HG02852 (cell line): ENCODE measurements around the gene FZD1.

ENCODE experiments used
- ATAC-seq: cut with Tn5 transposase; IDR thresholded peaks from one replicate; pipeline ENCODE4 v1.9.1; 2021; ENCODE audit warnings: mild to moderate bottlenecking, moderate library complexity; ENCODE audit not compliant: unreplicated experiment

FZD1 gene

GRCh38 chr7:91264924-91265681, 870 bp downstream of the FZD1 start:
- ATAC-seq = peak; percentile 35

- no peak for ATAC-seq
These were observed 1.4 kb downstream of the FZD1 start for GRCh38 chr7:91265693-91266066.

DNA sequence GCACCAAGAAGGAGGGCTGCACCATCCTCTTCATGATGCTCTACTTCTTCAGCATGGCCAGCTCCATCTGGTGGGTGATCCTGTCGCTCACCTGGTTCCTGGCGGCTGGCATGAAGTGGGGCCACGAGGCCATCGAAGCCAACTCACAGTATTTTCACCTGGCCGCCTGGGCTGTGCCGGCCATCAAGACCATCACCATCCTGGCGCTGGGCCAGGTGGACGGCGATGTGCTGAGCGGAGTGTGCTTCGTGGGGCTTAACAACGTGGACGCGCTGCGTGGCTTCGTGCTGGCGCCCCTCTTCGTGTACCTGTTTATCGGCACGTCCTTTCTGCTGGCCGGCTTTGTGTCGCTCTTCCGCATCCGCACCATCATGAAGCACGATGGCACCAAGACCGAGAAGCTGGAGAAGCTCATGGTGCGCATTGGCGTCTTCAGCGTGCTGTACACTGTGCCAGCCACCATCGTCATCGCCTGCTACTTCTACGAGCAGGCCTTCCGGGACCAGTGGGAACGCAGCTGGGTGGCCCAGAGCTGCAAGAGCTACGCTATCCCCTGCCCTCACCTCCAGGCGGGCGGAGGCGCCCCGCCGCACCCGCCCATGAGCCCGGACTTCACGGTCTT, 1.9 kb downstream of the FZD1 start:
- no peak for ATAC-seq

GRCh38 chr7:91266689-91267090, 2.5 kb downstream of the FZD1 start:
- ATAC-seq = no peak

- no peak for ATAC-seq
These were observed 3.1 kb downstream of the FZD1 start for GRCh38 chr7:91267171-91267955.

DNA sequence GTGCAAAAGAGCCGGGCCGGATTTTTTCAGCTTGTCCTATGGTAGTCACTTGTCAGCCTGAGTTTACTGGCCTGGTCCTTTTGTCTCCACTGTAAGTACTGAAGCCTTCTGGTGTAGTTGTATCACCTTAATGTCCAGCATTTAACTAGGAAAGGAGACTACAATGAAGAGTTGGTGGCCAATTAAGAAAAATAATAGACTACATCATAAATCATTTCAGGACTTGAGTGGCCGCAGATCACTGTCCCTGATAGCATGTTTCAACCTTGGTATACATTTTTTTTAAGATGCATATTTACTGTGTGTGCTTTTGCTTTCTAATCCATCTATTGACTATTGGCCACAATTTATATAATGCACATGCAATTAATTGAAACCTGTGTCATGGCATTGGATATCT, 6.1 kb downstream of the FZD1 start:
- ATAC-seq = no peak

DNA sequence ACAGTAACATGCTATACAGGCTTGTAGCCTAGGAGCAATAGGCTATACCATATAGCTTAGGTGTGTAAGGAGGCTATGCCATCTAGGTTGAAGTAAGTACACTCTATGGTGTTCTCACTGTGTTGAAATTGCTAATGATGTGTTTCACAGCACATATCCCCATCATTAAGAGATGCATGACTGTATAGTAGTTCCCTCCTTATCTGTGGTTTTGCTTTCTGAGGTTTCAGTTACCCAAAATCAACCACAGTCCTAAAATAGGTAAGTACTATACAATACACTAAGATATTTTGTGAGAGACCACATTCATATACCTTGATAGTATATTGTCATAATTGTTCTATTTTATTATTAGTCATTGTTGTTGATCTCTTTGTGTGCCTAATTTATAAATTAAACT, 12.7 kb downstream of the FZD1 start:
- ATAC-seq = peak; percentile 92

DNA sequence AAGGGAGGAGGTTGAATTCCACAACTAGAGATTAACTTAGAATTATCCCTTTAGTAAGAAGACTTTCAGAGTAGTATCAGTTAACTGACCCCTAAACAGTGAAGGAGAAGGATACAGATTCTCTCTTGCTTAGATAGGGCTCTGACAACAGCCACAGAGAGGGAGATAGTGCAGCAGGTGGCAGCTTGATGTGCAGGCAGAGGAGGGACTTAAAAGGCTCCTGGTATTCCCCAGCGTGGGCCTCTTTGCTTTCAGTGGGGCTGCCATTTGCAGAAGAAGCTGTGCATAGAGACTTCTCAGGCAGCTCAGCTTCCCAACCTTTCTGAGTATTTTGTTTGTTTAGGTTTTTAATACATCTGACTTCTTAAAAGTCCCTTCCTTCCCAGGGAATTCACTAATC, 16.0 kb downstream of the FZD1 start:
- peak; percentile 68 for ATAC-seq

DNA sequence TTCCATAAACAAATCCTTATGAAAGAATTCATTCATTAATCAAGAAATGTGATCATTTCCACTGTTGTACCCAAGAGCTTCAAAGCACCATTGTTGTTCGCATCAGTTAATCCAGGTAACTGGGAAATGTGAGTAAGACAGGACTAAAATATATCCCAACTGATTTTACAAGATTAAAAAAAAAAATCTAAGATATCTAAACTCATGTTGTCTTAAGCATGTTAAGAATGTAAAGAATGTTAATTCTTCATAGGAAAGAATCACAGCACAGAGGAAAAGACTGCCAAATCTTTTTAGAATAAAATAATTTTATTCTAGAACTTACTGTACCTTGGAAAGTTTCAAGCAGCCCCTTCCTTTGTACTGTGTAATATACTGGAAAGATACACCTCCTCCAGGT, 16.4 kb downstream of the FZD1 start:
- ATAC-seq = no peak

GRCh38 chr7:91285696-91286355, 21.6 kb downstream of the FZD1 start:
- ATAC-seq = no peak

DNA sequence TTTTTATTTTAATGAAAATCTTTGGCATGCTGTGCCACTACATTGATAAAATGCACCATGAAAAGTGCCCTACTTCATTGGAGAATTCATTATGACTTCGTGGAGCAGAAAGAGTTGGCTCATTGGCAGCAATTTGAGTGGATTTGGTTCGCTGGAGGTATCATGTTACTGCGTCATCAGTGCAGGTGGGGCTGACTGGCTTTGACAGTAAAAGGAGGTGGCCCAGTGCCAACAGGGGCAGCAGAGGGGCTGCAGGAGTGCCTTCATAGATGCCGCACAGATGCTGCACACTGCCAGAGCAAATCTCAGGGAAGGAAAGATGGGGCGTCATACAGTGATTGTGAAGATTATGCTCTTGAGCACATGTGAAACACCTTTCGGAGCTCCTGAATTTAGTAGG, 22.2 kb downstream of the FZD1 start:
- no peak for ATAC-seq

- ATAC-seq = no peak
These were observed 23.3 kb downstream of the FZD1 start for GRCh38 chr7:91287371-91288084.

DNA sequence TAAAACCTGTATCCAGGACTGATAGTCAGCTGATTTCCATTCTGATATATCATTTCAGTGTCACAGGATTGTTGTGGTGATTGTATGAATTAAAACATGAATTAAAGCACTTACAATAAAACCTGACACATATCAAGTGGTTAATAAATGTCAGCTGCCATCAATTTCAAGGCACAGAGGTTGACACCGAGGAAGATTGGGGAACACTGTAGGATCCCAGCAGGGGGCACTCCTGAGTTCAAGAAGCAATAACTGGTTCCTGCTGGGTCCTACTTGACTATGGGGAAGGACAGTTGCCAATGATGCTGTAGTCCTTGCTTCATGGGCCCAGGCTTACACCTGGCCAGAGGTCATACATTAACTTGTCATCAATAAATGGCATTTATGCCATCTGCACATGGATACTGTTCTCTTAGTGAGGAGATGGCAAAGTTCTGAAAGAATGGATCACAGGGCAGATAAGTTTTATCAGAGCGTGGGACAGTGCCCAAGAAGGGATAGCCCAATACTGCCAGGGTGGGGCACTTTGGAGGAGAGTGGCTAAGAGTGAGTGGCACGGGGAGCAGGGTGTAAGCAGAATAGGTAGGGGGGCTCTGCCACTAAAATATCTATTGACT, 24.1 kb downstream of the FZD1 start:
- peak; percentile 67 for ATAC-seq

DNA sequence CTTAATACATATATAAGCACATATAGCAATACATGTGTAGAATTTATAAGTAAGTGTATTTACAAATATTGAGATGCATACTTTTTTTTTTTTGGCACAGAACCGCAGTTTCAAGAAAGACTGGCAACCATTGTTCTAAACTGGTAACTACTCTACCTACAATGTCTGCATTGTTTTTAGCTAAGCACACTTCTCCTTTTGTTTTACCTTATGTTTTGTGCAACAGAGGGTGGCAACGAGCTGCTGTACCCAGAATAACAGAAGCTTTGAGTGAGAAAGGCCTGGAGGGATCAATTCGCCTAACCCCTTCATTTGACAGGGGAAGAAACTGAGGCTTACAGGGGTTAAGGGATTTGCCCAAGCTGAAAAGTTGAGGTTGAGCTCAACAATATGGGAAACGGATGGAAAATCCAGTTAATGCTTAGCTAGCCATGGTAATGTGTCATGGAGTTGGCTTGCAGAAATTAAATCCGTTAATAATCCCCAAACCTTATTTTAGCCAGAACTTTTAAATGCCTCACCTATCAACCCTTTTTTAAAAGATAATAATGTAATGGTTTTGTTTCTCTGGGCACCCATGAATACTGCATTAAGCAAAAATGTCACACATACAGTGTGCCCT, 25.5 kb downstream of the FZD1 start:
- no peak for ATAC-seq

- ATAC-seq = no peak
These were observed 27.1 kb downstream of the FZD1 start for GRCh38 chr7:91291302-91291701.

GRCh38 chr7:91291902-91292301, 27.7 kb downstream of the FZD1 start:
- ATAC-seq = no peak

GRCh38 chr7:91292506-91292905, 28.3 kb downstream of the FZD1 start:
- ATAC-seq = no peak

- no peak for ATAC-seq
These were observed 28.9 kb downstream of the FZD1 start for GRCh38 chr7:91293136-91293535.

DNA sequence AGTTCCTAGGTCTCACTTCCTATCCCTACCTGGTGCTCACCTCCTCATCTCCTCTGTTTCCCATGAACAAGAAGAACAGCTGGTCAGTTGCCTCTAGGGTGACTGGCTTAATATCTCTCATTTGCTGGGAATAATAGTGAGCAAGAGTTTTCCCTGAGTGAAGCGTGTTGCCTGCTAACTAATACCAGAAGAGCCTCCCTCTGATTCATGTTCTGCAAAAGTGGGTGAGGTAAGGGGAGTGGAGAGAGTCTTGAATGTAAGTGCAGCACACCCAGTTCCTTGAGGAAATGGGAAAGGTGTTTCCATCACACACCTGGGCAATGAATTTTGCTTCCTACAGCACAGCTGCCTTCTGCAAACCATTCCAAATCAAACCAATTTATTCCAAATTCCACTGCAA, 29.6 kb downstream of the FZD1 start:
- no peak for ATAC-seq

DNA sequence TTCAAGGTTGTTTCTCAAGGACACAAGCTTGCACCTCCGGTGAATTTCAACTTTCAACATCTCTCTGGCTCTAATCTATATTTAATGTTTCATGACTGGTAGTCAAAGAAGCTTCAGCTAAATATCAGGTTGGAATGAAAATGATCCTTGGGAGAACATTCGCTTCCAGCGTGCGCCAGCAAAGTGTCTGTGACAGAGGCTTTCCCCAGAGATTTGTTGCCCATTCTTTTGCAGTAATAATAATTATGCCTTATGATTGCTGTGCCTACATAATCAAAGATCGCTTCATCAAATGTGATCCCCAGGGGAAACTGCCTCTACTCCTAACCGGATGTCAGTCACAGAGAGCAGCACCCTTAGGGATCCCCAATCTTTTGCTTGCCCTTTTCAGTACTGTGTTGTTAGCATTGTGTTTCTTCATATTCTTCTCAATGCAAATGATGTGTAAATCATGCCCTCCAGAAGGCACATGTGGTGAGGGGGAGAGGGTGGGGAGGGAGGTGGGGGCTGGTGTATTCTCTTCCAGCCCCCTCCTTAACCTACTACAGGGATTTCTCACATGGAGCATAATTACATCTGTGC, 30.5 kb downstream of the FZD1 start:
- ATAC-seq = no peak
